Activated CD4-positive, alpha-beta T cell treated with anti-CD3 and anti-CD28 coated beads for 36 hours (primary cell): ENCODE results near the gene HIPK2. TPM values are rescaled to one million over a fixed set of nuclear protein-coding genes. Genes with fewer than 3 reads are reported as not detected.

Experiments used
- ATAC-seq: fragments of 200-7000 bp; cut with Tn5 transposase; one replicate; pipeline ENCODE4 v1.10.0; 2021; ENCODE audit warnings: mild to moderate bottlenecking, moderate library complexity
- CTCF ChIA-PET: fragments of 350-600 bp; sonication (Branson Sonifier 250); formaldehyde crosslinking; loops from one replicate; lab custom pipeline; 2021; ENCODE audit warnings: antibody characterized with exemption; lab: Charles Lee
- POLR2A ChIA-PET: fragments of 350-600 bp; sonication (Branson Sonifier 250); formaldehyde crosslinking; loops from one replicate; lab custom pipeline; 2021; ENCODE audit warnings: antibody characterized with exemption, inconsistent platforms; lab: Charles Lee
- DNase-seq: peaks from one replicate; pipeline ENCODE4 v3.0.0-alpha.2; 2020
- H3K27ac Mint-ChIP-seq: one replicate; pipeline ENCODE4 v1.8.0; 2021; ENCODE audit warnings: mixed read lengths
- H3K27me3 Mint-ChIP-seq: one replicate; pipeline ENCODE4 v1.8.0; 2021; ENCODE audit warnings: mixed read lengths
- H3K36me3 Mint-ChIP-seq: one replicate; pipeline ENCODE4 v1.8.0; 2021; ENCODE audit warnings: low read depth, mixed read lengths
- H3K4me1 Mint-ChIP-seq: one replicate; pipeline ENCODE4 v1.8.0; 2021; ENCODE audit warnings: mixed read lengths
- H3K4me3 Mint-ChIP-seq: one replicate; pipeline ENCODE4 v1.8.0; 2021; ENCODE audit warnings: mild to moderate bottlenecking, moderate library complexity, mixed read lengths
- H3K9me3 Mint-ChIP-seq: one replicate; pipeline ENCODE4 v1.8.0; 2021; ENCODE audit warnings: low read depth, mixed read lengths
- intact Hi-C, 2 experiments: fragments of 100-400 bp; cut with DNase I in 1 of 2; cut with micrococcal nuclease in 1 of 2; formaldehyde crosslinking; loops; one replicate each; pipeline versions ENCODE4 v1.14.2 to v1.15.1; 2022 to 2024; cut with DNase I, micrococcal nuclease
- total RNA-seq, 2 experiments: library from RNA; stranded (reverse); gene quantifications; one replicate each; pipeline ENCODE4 v1.2.3, GENCODE V29; 2021

HIPK2 gene
- total RNA-seq, 2 experiments from 2014 or later = 23.9 to 36.2 TPM

DNA sequence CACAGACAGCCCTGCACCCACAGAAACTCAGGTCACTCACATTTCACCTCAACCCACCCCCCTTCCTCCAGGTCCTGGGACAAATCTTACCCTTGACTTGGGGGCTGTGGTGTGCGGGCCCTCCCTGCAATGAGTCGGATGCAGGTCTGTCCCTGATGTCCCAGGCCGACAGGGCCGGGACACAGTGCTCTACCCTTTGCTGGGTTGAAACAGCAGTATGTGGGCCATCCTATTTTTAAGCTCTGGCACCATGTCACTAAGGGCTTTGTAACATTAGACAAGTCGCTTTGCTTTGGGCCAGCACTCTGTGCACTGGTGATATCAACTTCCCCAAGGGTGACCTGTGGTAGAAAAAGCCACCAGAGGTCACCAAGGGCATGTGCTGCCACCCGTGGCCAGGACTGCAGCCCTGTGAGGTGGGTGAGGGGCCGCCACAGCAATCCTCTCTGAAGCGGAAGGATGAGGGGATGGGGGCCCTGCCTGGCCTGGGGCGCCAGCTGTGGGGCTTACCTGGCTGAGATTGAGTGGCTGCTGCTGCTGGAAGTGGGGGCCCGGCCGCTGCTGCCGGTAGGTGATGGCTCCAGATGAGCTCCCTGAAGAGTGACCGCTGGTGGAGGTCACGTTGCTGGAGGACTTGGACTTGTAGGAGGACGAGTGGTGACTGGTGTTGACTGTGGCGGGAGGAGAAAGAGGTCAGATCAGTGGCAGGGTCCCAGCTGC lies 203.0 kb downstream of the HIPK2 start:
- no peak overlapping the region for H3K27ac Mint-ChIP-seq
- ChIA-PET CTCF (interaction anchor here (0.6 to 0.8 kb wide), 2 partner anchors 10 to 68 kb away, joined by 3 to 4 read pairs; no protein-coding TSS in a partner anchor), POLR2A (no interaction called here)
- peaks cover 14% of the 10 kb centered on the region for H3K36me3 Mint-ChIP-seq
- H3K9me3 Mint-ChIP-seq = no peaks in the 10 kb centered on the region
- no peaks in the 10 kb centered on the region for H3K27me3 Mint-ChIP-seq
- no peak for DNase-seq
- H3K4me1 Mint-ChIP-seq = no peaks in the 10 kb centered on the region
- H3K4me3 Mint-ChIP-seq = no peak overlapping the region
- intact Hi-C loops = no loop called here
- ATAC-seq = no peak

DNA sequence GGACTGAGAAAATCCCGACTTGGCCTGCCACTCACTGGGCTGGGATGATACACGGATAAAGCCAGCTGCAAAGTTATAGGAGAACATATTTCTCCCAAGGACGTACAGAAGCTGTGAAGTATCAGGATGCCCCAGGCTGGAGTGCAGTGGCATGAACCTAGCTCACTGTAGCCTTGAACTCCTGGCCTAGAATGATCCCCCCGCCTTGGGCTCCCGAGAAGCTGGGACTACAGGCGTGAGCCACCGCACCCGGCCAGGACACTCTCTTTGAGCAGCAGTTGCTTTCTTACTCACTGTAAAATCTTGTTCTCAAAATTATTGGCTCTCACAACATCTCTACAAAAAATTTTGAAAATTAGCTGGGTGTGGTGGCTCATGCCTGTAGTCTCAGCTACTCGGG lies 203.9 kb downstream of the HIPK2 start:
- H3K27me3 Mint-ChIP-seq = no peaks in the 10 kb centered on the region
- DNase-seq (no peak), ATAC-seq (no peak)
- H3K36me3 Mint-ChIP-seq = peaks cover 16% of the 10 kb centered on the region
- no peaks in the 10 kb centered on the region for H3K9me3 Mint-ChIP-seq
- no peaks in the 10 kb centered on the region for H3K4me1 Mint-ChIP-seq
- H3K27ac Mint-ChIP-seq = no peak overlapping the region
- intact Hi-C loops = no loop called here
- POLR2A ChIA-PET = no interaction called here
- CTCF ChIA-PET = interaction anchor here (0.8 kb wide), 1 partner anchor 11 kb away, joined by 3 read pairs; no protein-coding TSS in a partner anchor
- H3K4me3 Mint-ChIP-seq = no peak overlapping the region

DNA sequence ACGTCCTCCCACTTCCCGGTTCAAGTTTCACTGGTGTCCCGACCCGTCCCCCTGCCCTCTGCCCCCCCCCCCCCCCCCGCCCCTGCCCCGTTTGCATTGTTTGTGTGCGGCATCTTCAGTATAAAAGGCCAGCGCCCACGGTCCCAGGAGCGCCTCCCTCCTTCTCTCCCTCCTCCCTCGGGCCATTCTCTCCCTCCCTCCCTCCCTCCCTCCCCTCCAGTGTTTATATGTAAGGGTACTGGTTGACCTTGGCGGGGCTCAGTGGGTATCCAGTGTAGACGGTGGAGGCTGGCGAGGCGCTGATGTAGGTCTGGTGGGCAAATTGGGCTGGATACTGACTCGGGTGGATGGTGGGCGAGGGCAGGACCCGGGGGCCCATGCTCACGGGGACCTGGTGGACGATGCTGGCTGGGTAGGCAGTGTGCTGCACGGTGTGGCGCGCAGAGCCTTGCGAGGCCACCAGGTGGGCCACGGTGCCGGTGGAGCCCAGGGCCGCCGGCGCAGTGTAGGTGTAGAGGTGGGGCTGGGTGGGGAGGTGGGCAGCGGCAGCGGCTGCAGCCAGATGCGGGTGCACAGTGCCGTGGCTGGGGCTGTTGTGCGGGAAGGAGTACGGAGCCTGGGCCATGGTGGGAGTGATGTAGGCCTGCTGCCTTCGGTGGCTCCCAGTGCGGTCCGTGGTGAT lies 205.0 kb downstream of the HIPK2 start:
- Mint-ChIP-seq H3K36me3 (peaks cover 22% of the 10 kb centered on the region), H3K27ac (no peak overlapping the region), H3K27me3 (no peaks in the 10 kb centered on the region), H3K4me3 (no peak overlapping the region), H3K9me3 (no peaks in the 10 kb centered on the region), H3K4me1 (no peaks in the 10 kb centered on the region)
- intact Hi-C loops = no loop called here
- ChIA-PET POLR2A (no interaction called here), CTCF (no interaction called here)
- ATAC-seq = no peak
- DNase-seq = no peak

DNA sequence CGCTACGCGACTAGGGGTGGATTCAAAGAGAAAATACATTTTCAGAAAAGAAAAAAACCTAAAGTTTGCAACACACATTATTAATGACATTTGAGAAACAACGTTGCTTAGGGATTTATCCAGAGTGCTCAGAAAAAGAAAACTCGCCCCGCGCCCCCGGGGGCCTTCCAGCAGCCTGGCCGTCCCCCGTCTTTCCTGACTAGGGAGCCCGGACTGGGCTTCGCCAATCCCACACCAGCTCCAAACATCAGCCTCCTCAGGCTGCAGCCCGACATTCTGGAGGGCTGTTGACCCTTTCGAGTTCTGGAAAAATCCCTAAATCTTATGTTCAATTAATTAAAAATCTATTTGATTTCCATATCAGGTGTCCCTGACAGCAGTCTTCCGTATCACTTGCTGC lies 205.7 kb downstream of the HIPK2 start:
- intact Hi-C loops = no loop called here
- no peaks in the 10 kb centered on the region for H3K27me3 Mint-ChIP-seq
- no peak overlapping the region for H3K27ac Mint-ChIP-seq
- DNase-seq (no peak), ATAC-seq (no peak)
- CTCF ChIA-PET = no interaction called here
- POLR2A ChIA-PET = no interaction called here
- no peak overlapping the region for H3K4me3 Mint-ChIP-seq
- no peaks in the 10 kb centered on the region for H3K9me3 Mint-ChIP-seq
- H3K36me3 Mint-ChIP-seq = peaks cover 22% of the 10 kb centered on the region
- H3K4me1 Mint-ChIP-seq = peaks cover 1% of the 10 kb centered on the region

DNA sequence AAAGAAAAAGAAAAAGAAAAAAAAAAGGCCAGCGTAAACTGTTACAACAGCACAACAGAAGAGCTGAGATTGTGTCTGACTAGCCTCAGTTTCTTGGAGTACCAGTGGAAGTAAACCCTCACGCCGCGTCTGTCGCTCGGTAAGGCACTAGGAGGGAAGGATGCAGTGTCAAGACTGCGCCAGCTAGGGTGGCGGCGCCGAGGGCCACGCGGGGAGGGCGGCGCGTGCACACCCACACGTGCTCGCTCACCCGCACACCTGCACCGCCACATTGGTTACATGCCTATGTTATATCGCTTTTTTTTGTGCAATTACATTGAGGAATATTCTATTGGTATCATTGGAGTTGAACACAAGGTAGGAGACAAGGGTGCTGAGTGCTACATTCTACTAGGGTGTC lies 206.1 kb downstream of the HIPK2 start:
- H3K36me3 Mint-ChIP-seq = peaks cover 23% of the 10 kb centered on the region
- no peak for DNase-seq
- intact Hi-C loops = no loop called here
- ATAC-seq = no peak
- peaks cover 4% of the 10 kb centered on the region for H3K4me1 Mint-ChIP-seq
- no peak overlapping the region for H3K27ac Mint-ChIP-seq
- H3K4me3 Mint-ChIP-seq = no peak overlapping the region
- no peaks in the 10 kb centered on the region for H3K9me3 Mint-ChIP-seq
- no peaks in the 10 kb centered on the region for H3K27me3 Mint-ChIP-seq
- POLR2A ChIA-PET = no interaction called here
- CTCF ChIA-PET = interaction anchor here (1.3 kb wide), 1 partner anchor 18 kb away, joined by 3 read pairs; no protein-coding TSS in a partner anchor

DNA sequence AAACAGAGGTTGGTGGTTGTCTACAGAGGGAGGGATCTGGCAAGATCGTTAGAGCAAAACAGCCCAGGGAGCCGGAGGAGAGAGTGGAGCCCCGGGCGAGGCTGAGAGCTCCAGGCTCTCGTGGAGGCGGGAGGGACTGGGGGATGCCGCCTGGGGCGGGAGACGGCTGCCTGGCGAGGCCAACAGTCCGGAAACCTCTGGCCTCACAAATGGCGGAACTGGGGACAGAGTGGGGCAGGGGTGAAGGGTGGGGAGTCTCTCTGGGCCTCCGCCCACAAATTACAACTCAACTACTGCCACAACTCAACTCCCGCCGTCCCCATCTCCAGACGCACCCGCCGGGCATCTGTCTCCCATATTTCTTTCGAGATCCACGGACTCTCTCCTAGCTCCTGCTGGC lies 206.6 kb downstream of the HIPK2 start:
- H3K27ac Mint-ChIP-seq = no peak overlapping the region
- CTCF ChIA-PET = interaction anchor here (1.3 kb wide), 1 partner anchor 19 kb away, joined by 3 read pairs; no protein-coding TSS in a partner anchor
- peaks cover 5% of the 10 kb centered on the region for H3K4me1 Mint-ChIP-seq
- POLR2A ChIA-PET = no interaction called here
- no peak for ATAC-seq
- DNase-seq = no peak
- H3K9me3 Mint-ChIP-seq = no peaks in the 10 kb centered on the region
- no peaks in the 10 kb centered on the region for H3K27me3 Mint-ChIP-seq
- intact Hi-C loops = no loop called here
- H3K4me3 Mint-ChIP-seq = no peak overlapping the region
- H3K36me3 Mint-ChIP-seq = peaks cover 23% of the 10 kb centered on the region

DNA sequence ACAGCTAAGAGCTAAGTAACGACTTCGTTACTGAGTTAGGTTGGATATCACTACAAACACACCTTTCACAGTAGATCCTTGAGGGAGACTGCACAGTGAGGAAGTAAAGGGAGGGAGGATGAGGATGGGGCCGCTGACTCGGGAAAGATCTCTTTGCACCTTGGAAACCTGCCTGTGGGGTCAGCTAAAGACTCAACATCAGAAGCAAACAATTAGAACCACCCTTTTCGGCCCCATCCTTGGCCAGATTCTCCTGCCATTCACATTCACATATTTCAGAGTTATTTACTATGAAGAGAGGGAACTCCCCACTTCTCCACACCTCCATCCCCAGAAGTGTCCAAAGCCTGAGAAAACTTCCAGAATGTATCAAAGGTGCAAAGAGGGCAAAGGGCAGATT lies 207.2 kb downstream of the HIPK2 start:
- POLR2A ChIA-PET = no interaction called here
- no peak for ATAC-seq
- Mint-ChIP-seq H3K9me3 (no peaks in the 10 kb centered on the region), H3K27me3 (no peaks in the 10 kb centered on the region), H3K4me3 (no peak overlapping the region), H3K27ac (no peak overlapping the region), H3K4me1 (peaks cover 8% of the 10 kb centered on the region), H3K36me3 (peaks cover 23% of the 10 kb centered on the region)
- CTCF ChIA-PET = interaction anchor here (1.3 kb wide), 1 partner anchor 19 kb away, joined by 3 read pairs; no protein-coding TSS in a partner anchor
- intact Hi-C loops = no loop called here
- DNase-seq = no peak

DNA sequence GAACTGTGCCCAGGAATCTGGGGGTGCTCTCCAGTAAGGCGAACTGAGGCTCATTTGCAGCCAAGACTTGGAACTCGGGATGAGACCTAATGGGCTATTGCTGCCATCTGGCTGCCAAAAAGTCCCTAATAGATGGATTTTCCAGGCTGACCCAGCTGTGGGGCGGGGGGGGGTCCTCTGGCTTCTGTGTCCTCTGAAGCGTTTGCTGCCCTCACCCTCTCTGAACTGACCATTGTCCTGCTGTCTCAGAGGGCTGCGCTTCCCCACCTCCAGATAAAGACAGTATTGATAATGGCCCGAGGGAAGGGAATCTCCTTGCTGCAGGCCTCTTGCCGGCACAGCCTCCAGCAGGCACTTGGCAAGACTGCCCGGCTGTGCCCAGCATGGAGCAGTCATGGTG lies 207.7 kb downstream of the HIPK2 start:
- ATAC-seq (no peak), DNase-seq (no peak)
- intact Hi-C loops = no loop called here
- no peaks in the 10 kb centered on the region for H3K27me3 Mint-ChIP-seq
- H3K27ac Mint-ChIP-seq = no peak overlapping the region
- no peaks in the 10 kb centered on the region for H3K9me3 Mint-ChIP-seq
- H3K4me1 Mint-ChIP-seq = peaks cover 10% of the 10 kb centered on the region
- H3K36me3 Mint-ChIP-seq = peaks cover 22% of the 10 kb centered on the region
- no peak overlapping the region for H3K4me3 Mint-ChIP-seq
- POLR2A ChIA-PET = no interaction called here
- CTCF ChIA-PET = interaction anchor here (1.3 kb wide), 1 partner anchor 20 kb away, joined by 3 read pairs; no protein-coding TSS in a partner anchor

DNA sequence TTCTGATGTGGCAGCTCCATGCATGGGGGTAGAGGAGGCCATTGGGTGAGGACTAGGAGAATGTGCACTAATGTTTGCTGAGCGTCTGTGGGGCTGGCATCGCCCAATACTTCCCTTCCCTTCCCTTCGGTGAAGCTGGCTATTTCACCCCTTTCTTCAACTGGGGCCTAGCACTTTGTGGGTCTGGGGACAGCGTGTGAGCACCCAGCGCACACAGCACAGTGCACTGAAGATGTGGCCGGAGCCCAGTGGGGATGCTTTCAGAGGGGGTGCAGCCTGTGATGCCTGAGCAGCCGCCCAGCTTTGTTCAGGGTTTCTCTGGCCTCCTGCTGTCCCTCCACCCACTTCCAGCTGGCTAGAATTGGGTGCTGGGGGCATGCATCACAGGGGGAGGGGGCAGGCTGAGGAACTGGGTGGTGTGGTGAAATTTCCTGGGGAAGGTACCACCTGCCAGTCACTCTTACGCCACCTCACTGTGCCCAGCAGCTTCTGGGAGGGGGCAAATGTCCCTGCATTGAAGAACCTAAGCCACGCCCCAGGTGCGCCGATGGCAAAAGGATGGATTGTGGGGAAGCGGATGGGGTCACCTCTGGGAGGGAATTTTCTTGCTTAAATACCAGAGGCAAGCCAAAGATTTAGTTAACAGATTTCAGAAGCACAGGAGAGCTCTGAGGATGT lies 208.8 kb downstream of the HIPK2 start:
- H3K27ac Mint-ChIP-seq = no peak overlapping the region
- no peaks in the 10 kb centered on the region for H3K9me3 Mint-ChIP-seq
- H3K36me3 Mint-ChIP-seq = peaks cover 21% of the 10 kb centered on the region
- peaks cover 12% of the 10 kb centered on the region for H3K4me1 Mint-ChIP-seq
- no peak for DNase-seq
- ChIA-PET POLR2A (interaction anchor here (0.6 kb wide), 2 partner anchors 32 to 584 kb away, joined by 3 read pairs; no protein-coding TSS in a partner anchor), CTCF (interaction anchor here (0.6 kb wide), 1 partner anchor 59 kb away, joined by 3 read pairs; no protein-coding TSS in a partner anchor)
- no peak for ATAC-seq
- H3K27me3 Mint-ChIP-seq = no peaks in the 10 kb centered on the region
- H3K4me3 Mint-ChIP-seq = no peak overlapping the region
- intact Hi-C loops = no loop called here

DNA sequence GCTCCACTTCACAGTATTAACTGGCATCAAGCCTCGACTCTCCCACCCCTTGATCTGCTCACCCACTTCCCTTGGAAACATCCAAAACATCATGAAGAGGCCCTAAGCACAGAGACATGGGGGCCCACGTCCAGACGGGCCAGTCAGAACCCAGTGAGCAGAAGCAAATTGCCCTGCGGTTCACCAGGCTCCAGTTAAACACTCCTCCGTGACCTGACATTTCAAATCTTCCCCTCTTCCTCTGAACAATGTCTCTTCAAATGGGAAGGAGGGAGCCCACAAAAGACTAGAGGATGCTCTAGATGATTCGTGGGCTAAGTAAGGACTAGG lies 209.5 kb downstream of the HIPK2 start:
- ATAC-seq = no peak
- Mint-ChIP-seq H3K4me3 (no peak overlapping the region), H3K27ac (no peak overlapping the region), H3K36me3 (peaks cover 20% of the 10 kb centered on the region), H3K9me3 (no peaks in the 10 kb centered on the region), H3K4me1 (peaks cover 12% of the 10 kb centered on the region), H3K27me3 (no peaks in the 10 kb centered on the region)
- ChIA-PET CTCF (no interaction called here), POLR2A (interaction anchor here (0.6 kb wide), 1 partner anchor 584 kb away, joined by 3 read pairs; no protein-coding TSS in a partner anchor)
- intact Hi-C loops = no loop called here
- DNase-seq = no peak

DNA sequence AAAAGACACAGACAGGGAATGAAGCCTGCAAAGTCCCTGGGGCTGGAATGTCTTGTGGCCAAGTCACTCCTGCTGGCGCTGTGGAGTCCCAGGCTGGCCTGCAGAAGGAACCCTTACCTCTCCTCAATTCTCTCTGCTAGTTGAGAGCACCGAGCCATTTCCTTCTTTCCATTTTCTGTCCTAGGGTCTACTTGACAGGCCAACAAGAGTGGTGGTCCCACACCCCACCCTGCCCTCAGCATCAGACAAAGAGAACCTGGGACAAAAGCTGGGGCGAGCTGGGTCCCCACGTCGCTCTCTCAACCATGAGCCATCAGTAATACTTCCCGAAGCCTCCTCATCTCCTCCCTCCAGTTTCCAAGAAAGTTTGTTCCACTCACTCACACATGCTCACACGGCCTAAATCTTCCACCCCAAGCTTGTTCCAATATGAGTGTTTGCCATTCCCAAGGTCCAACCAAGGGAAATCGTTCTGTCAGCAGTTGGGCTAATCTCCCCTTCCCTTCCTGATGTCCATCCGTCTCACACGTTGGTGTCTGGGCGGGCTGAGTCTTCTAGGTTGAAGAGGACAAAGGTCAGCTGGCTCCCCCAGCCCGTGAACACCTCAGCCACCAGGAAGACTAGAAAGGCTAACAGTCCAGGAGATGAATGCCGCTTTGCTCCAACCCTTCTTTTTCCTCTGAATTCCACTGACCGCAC lies 210.0 kb downstream of the HIPK2 start:
- H3K36me3 Mint-ChIP-seq = peaks cover 16% of the 10 kb centered on the region
- POLR2A ChIA-PET = no interaction called here
- CTCF ChIA-PET = no interaction called here
- ATAC-seq = no peak
- H3K27me3 Mint-ChIP-seq = no peaks in the 10 kb centered on the region
- peaks cover 12% of the 10 kb centered on the region for H3K4me1 Mint-ChIP-seq
- no peaks in the 10 kb centered on the region for H3K9me3 Mint-ChIP-seq
- no peak overlapping the region for H3K4me3 Mint-ChIP-seq
- no peak overlapping the region for H3K27ac Mint-ChIP-seq
- intact Hi-C loops = no loop called here
- no peak for DNase-seq
